ENCODE data around the gene NRP1.

- TF ChIP-seq CTCF (IDR thresholded peaks at IDR 0.05) (no peak), POLR2A (IDR thresholded peaks at IDR 0.05) (no peak)
Measured at GRCh38 chr10:33133557-33133956, 200.9 kb downstream of the NRP1 start.
